Astrocyte (in vitro differentiated cells and primary cell): ENCODE measurements around the gene TSPY8. TPM values are rescaled to one million over a fixed set of nuclear protein-coding genes. Genes with fewer than 3 reads are reported as not detected.

ENCODE experiments used
- total RNA-seq: library from RNA; stranded (reverse); gene quantifications from 2 replicates; pipeline ENCODE4 v1.2.1, GENCODE V29; 2021

Gene TSPY8
- total RNA-seq, 1 donor from 2014 or later = not detected

Other genes starting within 250 kb of the TSPY8 start
- gene TSPY4, start 20.3 kb upstream of the TSPY8 start, total RNA-seq = not detected in 2 replicates
- not detected in 2 replicates for gene TSPY3, start 40.6 kb downstream of the TSPY8 start, total RNA-seq
- not detected in 2 replicates for gene TSPY1, start 109.2 kb downstream of the TSPY8 start, total RNA-seq
- not detected in 2 replicates for gene TSPY9, start 129.5 kb downstream of the TSPY8 start, total RNA-seq
- not detected in 2 replicates for gene TSPY10, start 170.1 kb downstream of the TSPY8 start, total RNA-seq